HUES64 (cell line): ENCODE data around the gene PURB.
A peak's percentile ranks its signal among the peaks of the same experiment; 100 is the strongest.

ENCODE experiments used
- H3K27ac ChIP-seq: 2 replicates; pipeline ENCODE4 v1.7.0; 2013; ENCODE audit warnings: low read depth, low read length, inconsistent platforms
- H3K27me3 ChIP-seq: 2 replicates; pipeline ENCODE4 v1.6.1; 2013; ENCODE audit warnings: mild to moderate bottlenecking, low read length; ENCODE audit not compliant: insufficient read depth
- H3K36me3 ChIP-seq: 2 replicates; pipeline ENCODE4 v1.6.1; 2013; ENCODE audit warnings: mild to moderate bottlenecking, low read length; ENCODE audit not compliant: insufficient read depth
- H3K4me1 ChIP-seq: 2 replicates; pipeline ENCODE4 v1.6.1; 2013; ENCODE audit warnings: mild to moderate bottlenecking, low read length, moderate library complexity; ENCODE audit not compliant: insufficient read depth
- H3K4me3 ChIP-seq: 2 replicates; pipeline ENCODE4 v1.5.1; 2013; ENCODE audit warnings: mild to moderate bottlenecking, low read length, moderate library complexity
- H3K9ac ChIP-seq: 2 replicates; pipeline ENCODE4 v1.6.1; 2013; ENCODE audit warnings: mild to moderate bottlenecking, low read depth, low read length
- H3K9me3 ChIP-seq: 2 replicates; pipeline ENCODE4 v1.6.1; 2013; ENCODE audit warnings: low read depth, low read length; ENCODE audit not compliant: insufficient read depth
- WGBS: fragments of 150-250, 120-280 bp; methylation state at CpG from one replicate; pipeline ENCODE4 v1.1.7; 2013; ENCODE audit warnings: missing lambda C conversion rate; 5-methylcytosine and 5-hydroxymethylcytosine counted together

The PURB gene

DNA sequence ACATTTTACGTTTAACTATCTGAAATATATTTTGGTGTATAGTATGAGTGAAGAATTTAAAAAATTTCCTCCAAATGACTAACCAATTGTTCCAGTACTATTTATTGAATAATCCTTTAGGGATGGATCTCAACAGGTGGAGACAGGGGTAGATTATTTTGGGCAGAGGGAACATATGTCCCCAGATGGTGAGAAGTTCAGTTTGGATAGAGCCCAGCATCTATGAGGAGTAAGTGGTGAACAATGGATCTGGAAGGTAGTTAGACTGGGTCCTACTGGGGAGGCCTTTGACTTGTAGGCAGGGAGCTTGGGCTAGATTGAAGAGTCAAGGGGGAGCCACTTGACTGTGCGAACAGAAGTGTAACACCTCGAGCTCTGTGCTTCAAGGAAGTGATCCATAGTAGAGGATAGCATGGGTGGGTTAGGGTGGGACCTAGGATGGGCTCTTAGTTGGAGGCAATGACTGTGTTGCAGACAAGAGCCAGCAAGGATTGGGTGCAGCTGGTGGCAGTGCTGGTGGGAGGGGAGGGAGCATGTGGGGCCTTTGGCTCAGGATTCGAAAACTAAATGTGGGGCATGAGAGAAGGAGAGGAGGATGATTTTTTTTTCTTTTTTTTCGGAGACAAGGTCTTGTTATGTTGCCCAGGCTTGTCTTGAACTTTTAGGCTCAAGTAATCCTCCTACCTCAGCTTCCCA, 3.9 kb upstream of the PURB start:
- no peaks in the 10 kb centered on the region for H3K4me1 ChIP-seq
- no peaks in the 10 kb centered on the region for H3K36me3 ChIP-seq
- H3K27me3 ChIP-seq, result no peaks in the 10 kb centered on the region
- no peak overlapping the region for H3K4me3 ChIP-seq
- 87% methylated on average over 3 of the region's 5 CpGs for WGBS
- no peaks in the 10 kb centered on the region for H3K9me3 ChIP-seq
- H3K27ac ChIP-seq, result no peak overlapping the region
- no peak overlapping the region for H3K9ac ChIP-seq

- no peak overlapping the region for H3K4me3 ChIP-seq
- peaks cover 19% of the 10 kb centered on the region for H3K36me3 ChIP-seq
- peaks cover 19% of the 10 kb centered on the region for H3K4me1 ChIP-seq
- no peak overlapping the region for H3K9ac ChIP-seq
- H3K27ac ChIP-seq, result no peak overlapping the region
- H3K27me3 ChIP-seq, result no peaks in the 10 kb centered on the region
- no peaks in the 10 kb centered on the region for H3K9me3 ChIP-seq
- 86% methylated on average over 6 of the region's 6 CpGs for WGBS
Measured at GRCh38 chr7:44887293-44887692, 2.0 kb upstream of the PURB start.

DNA sequence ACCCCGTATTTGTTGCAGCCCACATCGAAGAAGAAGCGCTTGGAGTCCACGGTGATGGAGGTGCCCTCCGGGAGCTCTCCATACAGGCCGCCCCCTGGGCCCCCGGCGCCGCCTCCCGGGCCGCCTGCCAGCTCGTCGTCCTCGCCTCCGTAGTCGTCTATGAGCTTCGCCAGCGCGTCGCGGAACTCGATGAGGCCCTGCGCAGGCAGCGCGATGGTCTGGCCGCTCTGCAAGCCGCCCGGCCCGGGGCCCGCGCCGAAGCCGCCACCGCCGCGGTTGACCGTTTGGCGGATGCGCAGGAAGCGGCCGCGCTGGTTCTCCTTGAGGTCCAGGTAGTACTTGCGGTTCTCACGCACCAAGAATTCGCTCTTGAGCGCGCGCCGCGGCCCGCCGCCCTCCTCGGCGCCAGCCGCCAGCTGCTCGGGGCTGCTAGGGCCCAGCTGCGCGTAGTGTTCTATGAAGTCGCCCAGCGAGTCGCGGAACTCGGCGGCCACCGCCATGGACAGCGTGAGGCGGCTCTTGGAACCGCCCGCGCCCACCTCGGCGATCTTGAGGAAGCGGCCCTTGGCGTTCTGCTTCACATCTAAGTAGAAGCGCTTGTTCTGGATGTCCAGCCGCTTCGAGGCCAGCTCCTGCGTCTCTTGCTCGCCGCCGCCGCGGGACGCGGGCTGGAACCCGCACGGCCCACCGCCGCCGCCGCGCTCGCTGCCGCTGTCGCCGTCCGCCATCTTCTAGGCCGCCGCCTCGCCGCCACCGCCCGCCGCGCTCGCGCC, 523 bp downstream of the PURB start:
- Histone ChIP-seq H3K4me1 (peaks cover 38% of the 10 kb centered on the region), H3K27me3 (no peaks in the 10 kb centered on the region), H3K4me3 (peak overlapping the region; percentile 84), H3K9ac (peak overlapping the region; percentile 86), H3K36me3 (peaks cover 40% of the 10 kb centered on the region), H3K9me3 (no peaks in the 10 kb centered on the region), H3K27ac (peak overlapping the region; percentile 90)
- WGBS, result under 1% methylated on average over 107 of the region's 107 CpGs

DNA sequence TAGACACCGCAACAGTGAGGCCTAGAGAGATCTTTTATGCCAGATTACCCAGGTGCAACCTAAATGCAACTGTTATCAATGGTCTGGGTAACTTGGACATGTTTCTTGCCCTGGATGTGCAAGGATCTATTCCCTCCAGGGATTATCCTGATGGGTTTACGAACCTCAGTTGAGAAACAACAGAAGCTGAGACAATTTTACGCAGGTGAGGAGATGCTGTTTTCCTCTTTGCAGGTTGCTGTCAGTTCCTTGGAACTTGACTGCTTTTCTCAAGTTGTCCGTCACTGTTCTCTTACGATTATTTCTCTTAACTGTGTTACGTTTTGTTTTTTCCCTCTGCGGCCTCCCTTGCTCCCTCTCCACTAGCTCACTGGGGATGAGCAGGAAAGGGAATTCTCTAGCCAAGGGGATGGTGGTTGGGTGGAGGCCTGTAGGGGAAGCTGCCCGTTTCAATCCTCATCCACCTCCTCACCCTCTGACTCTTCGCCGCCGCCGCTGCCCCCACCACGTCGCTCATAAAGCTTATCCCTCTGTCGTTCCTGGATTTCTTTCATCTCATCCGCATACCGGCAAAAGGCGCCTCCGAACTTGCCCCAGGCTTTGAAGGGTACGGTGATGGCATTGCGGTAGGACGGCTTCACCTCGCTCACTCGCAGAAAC, 1.2 kb downstream of the PURB start:
- Histone ChIP-seq H3K4me3 (peak overlapping the region; percentile 84), H3K4me1 (peaks cover 38% of the 10 kb centered on the region), H3K9ac (peak overlapping the region; percentile 86), H3K27ac (peak overlapping the region; percentile 90), H3K9me3 (no peaks in the 10 kb centered on the region), H3K36me3 (peaks cover 43% of the 10 kb centered on the region), H3K27me3 (no peaks in the 10 kb centered on the region)
- 27% methylated on average over 24 of the region's 24 CpGs for WGBS

- 79% methylated on average over 2 of the region's 3 CpGs for WGBS
- H3K4me3 ChIP-seq, result peak overlapping the region; percentile 84
Measured at GRCh38 chr7:44882899-44883298, 2.4 kb downstream of the PURB start.

DNA sequence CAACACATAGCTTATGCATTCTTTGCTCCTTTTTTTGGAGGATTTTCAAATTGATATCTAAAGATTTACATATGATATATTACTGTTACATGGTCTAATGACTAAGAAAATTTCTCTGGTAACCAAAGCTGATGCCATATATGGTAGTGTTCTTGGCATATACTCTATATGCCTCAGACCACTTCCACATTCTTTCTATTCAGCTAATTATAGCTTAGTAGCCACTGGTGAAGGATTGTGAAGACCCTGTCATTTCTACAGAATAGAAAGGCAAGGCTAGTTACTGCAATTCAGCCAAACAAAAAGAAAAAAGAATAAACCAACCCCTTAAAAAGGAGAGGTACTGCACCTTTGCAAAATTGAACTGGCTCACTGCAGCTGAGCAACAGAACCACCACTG, 3.7 kb downstream of the PURB start:
- peak overlapping the region; percentile 84 for H3K4me3 ChIP-seq
- H3K4me1 ChIP-seq, result peaks cover 38% of the 10 kb centered on the region
- peaks cover 43% of the 10 kb centered on the region for H3K36me3 ChIP-seq
- peak overlapping the region; percentile 65 for H3K27ac ChIP-seq
- H3K9ac ChIP-seq, result peak overlapping the region; percentile 64
- H3K9me3 ChIP-seq, result no peaks in the 10 kb centered on the region
- H3K27me3 ChIP-seq, result no peaks in the 10 kb centered on the region

More at GRCh38 chr7:44882899-44883298, 2.4 kb downstream of the PURB start:
- peaks cover 38% of the 10 kb centered on the region for H3K4me1 ChIP-seq
- no peak overlapping the region for H3K27ac ChIP-seq
- peak overlapping the region; percentile 26; the same call in 1 of the 2 replicates for H3K9ac ChIP-seq
- no peaks in the 10 kb centered on the region for H3K27me3 ChIP-seq
- H3K36me3 ChIP-seq, result peaks cover 43% of the 10 kb centered on the region
- H3K9me3 ChIP-seq, result no peaks in the 10 kb centered on the region

- Histone ChIP-seq H3K4me1 (peaks cover 38% of the 10 kb centered on the region), H3K27me3 (no peaks in the 10 kb centered on the region), H3K36me3 (peaks cover 43% of the 10 kb centered on the region), H3K9me3 (no peaks in the 10 kb centered on the region), H3K4me3 (peak overlapping the region; percentile 84), H3K9ac (peak overlapping the region; percentile 42; the same call in 1 of the 2 replicates), H3K27ac (peak overlapping the region; percentile 8)
- no CpG with 5 or more reads among the region's 1 CpG for WGBS
Measured at GRCh38 chr7:44881066-44881600, 4.2 kb downstream of the PURB start.

GRCh38 chr7:44880317-44881018, 4.9 kb downstream of the PURB start:
- Histone ChIP-seq H3K27me3 (no peaks in the 10 kb centered on the region), H3K9me3 (no peaks in the 10 kb centered on the region), H3K4me1 (peaks cover 38% of the 10 kb centered on the region), H3K36me3 (peaks cover 43% of the 10 kb centered on the region), H3K9ac (peak overlapping the region; percentile 42; the same call in 1 of the 2 replicates), H3K4me3 (peak overlapping the region; percentile 84), H3K27ac (no peak overlapping the region)
- 94% methylated on average over 4 of the region's 4 CpGs for WGBS

GRCh38 chr7:44876393-44876792, 8.9 kb downstream of the PURB start:
- Histone ChIP-seq H3K9ac (no peak overlapping the region), H3K4me3 (no peak overlapping the region), H3K36me3 (peaks cover 16% of the 10 kb centered on the region), H3K27ac (no peak overlapping the region; the same call in 1 of the 2 replicates), H3K9me3 (peaks cover 6% of the 10 kb centered on the region; the same call in 1 of the 2 replicates), H3K4me1 (peaks cover 10% of the 10 kb centered on the region; the same call in 1 of the 2 replicates), H3K27me3 (no peaks in the 10 kb centered on the region)
- WGBS, result 84% methylated on average over 4 of the region's 4 CpGs

DNA sequence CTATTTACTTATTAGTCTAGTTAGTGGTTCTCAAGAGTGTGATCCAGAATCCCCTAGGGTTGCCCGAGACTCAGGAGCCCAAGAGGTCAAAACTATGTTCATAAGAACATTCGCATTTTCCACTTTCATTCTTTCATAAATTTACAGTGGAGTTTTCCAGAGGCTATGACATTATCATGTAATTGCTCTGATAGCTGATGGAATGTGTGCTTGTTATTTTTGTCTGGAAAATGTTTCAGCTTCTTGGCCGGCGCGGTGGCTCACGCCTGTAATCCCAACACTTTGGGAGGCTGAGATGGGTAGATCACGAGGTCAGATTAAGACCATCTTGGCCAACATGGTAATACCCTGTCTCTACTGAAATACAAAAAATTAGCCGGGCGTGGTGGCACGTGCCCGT, 10.1 kb downstream of the PURB start:
- no peak overlapping the region for H3K4me3 ChIP-seq
- peaks cover 6% of the 10 kb centered on the region; the same call in 1 of the 2 replicates for H3K9me3 ChIP-seq
- no peaks in the 10 kb centered on the region for H3K4me1 ChIP-seq
- no peaks in the 10 kb centered on the region for H3K27me3 ChIP-seq
- peaks cover 8% of the 10 kb centered on the region for H3K36me3 ChIP-seq
- H3K9ac ChIP-seq, result no peak overlapping the region
- 93% methylated on average over 11 of the region's 11 CpGs for WGBS
- no peak overlapping the region for H3K27ac ChIP-seq
